ENCODE measurements around the gene KRT13. TPM values are rescaled to one million over a fixed set of nuclear protein-coding genes. Genes with fewer than 3 reads are reported as not detected.
A peak's percentile ranks its signal among the peaks of the same experiment; 100 is the strongest.

KRT13 gene
- total RNA-seq (81.7 TPM), polyA plus RNA-seq (75.9 TPM)
- long read RNA-seq, donor 1, partial matches to known transcripts, result 0 of 1 reads
- long read RNA-seq, donor 1, other reads (novel, unspliced or antisense), result 0 of 1 reads
- long read RNA-seq, donor 2, result 0 reads
- long read RNA-seq, donor 3, transcript KRT13-201 (8 exons, 1,699 nt), result major isoform, 7 of 13 reads
- long read RNA-seq, donor 3, partial matches to known transcripts, result 5 of 13 reads
- long read RNA-seq, donor 3, other reads (novel, unspliced or antisense), result 0 of 13 reads
- long read RNA-seq, donor 4, partial matches to known transcripts, result 0 of 6 reads
- long read RNA-seq, donor 4, other reads (novel, unspliced or antisense), result 0 of 6 reads
- long read RNA-seq, donor 5, transcript KRT13-201 (8 exons, 1,699 nt), result major isoform, 21 of 32 reads
- long read RNA-seq, donor 5, partial matches to known transcripts, result 6 of 32 reads
- long read RNA-seq, donor 5, other reads (novel, unspliced or antisense), result 0 of 32 reads
- long read RNA-seq, donor 6, transcript KRT13-201 (8 exons, 1,699 nt), result major isoform, 7 of 11 reads
- long read RNA-seq, donor 6, partial matches to known transcripts, result 0 of 11 reads
- long read RNA-seq, donor 6, other reads (novel, unspliced or antisense), result 0 of 11 reads
- long read RNA-seq, donor 7, transcript KRT13-201 (8 exons, 1,699 nt), result major isoform, 5 of 6 reads
- long read RNA-seq, donor 7, partial matches to known transcripts, result 0 of 6 reads
- long read RNA-seq, donor 7, other reads (novel, unspliced or antisense), result 0 of 6 reads
- long read RNA-seq, donor 8, partial matches to known transcripts, result 0 of 4 reads
- long read RNA-seq, donor 8, other reads (novel, unspliced or antisense), result 0 of 4 reads
- long read RNA-seq, donor 9, partial matches to known transcripts, result 0 of 2 reads
- long read RNA-seq, donor 9, other reads (novel, unspliced or antisense), result 0 of 2 reads
- long read RNA-seq, donor 10, transcript KRT13-201 (8 exons, 1,699 nt), result major isoform, 6 of 6 reads
- long read RNA-seq, donor 10, partial matches to known transcripts, result 0 of 6 reads
- long read RNA-seq, donor 10, other reads (novel, unspliced or antisense), result 0 of 6 reads

GRCh38 chr17:41505007-41505808, at the start of gene KRT13:
KRT13 (minus strand) TSS chr17:41505612; CDS start chr17:41505550, 62 bp downstream.
- Histone ChIP-seq H3K4me1 (ENCODE audit: control insufficient read depth in 2 of 2, insufficient read depth in 2 of 2, low read length in 2 of 2) (peaks cover 0 to 11% of the 10 kb centered on the region in 2 donors), H3K27ac (ENCODE audit: low read depth in 1 of 2, low read length in 1 of 2) (peak within 1 kb of the TSS in 1 of 2 donors; percentile 30), H3K9me3 (ENCODE audit: control insufficient read depth in 2 of 2, insufficient read depth in 1 of 2, low read length in 1 of 2) (no peaks in the 10 kb centered on the region), H3K36me3 (ENCODE audit: control insufficient read depth in 2 of 2, insufficient read depth in 2 of 2, low read length in 1 of 2) (no peaks in the 10 kb centered on the region), H3K4me3 (ENCODE audit: low read length in 2 of 2) (no peak within 1 kb of the TSS), H3K27me3 (ENCODE audit: control insufficient read depth in 2 of 2, insufficient read depth in 1 of 2, low read length in 1 of 2) (no peaks in the 10 kb centered on the region)
- 92% methylated on average over 17 of the region's 17 CpGs for WGBS
- DNase-seq (ENCODE audit: low read depth in 6 of 9, low spot score in 9 of 9), result no peak

GRCh38 chr17:41553987-41554680, 48.7 kb upstream of the KRT13 start:
- DNase-seq (ENCODE audit: low read depth in 6 of 9, low spot score in 9 of 9), result no peak
- WGBS, result 86% methylated on average over 8 of the region's 8 CpGs
- no peak overlapping the region for H3K4me3 ChIP-seq (ENCODE audit: low read length in 2 of 2)
- no peak overlapping the region for H3K27ac ChIP-seq (ENCODE audit: low read depth in 1 of 2, low read length in 1 of 2)
- peaks cover 0 to 8% of the 10 kb centered on the region in 2 donors for H3K4me1 ChIP-seq (ENCODE audit: control insufficient read depth in 2 of 2, insufficient read depth in 2 of 2, low read length in 2 of 2)
- H3K27me3 ChIP-seq (ENCODE audit: control insufficient read depth in 2 of 2, insufficient read depth in 1 of 2, low read length in 1 of 2), result peaks cover 0 to 4% of the 10 kb centered on the region in 2 donors
- peaks cover 0 to 2% of the 10 kb centered on the region in 2 donors for H3K9me3 ChIP-seq (ENCODE audit: control insufficient read depth in 2 of 2, insufficient read depth in 1 of 2, low read length in 1 of 2)
- no peaks in the 10 kb centered on the region for H3K36me3 ChIP-seq (ENCODE audit: control insufficient read depth in 2 of 2, insufficient read depth in 2 of 2, low read length in 1 of 2)

GRCh38 chr17:41553176-41553575, 47.8 kb upstream of the KRT13 start:
- no peak overlapping the region for H3K4me3 ChIP-seq (ENCODE audit: low read length in 2 of 2)
- H3K36me3 ChIP-seq (ENCODE audit: control insufficient read depth in 2 of 2, insufficient read depth in 2 of 2, low read length in 1 of 2), result no peaks in the 10 kb centered on the region
- peaks cover 0 to 14% of the 10 kb centered on the region in 2 donors for H3K27me3 ChIP-seq (ENCODE audit: control insufficient read depth in 2 of 2, insufficient read depth in 1 of 2, low read length in 1 of 2)
- DNase-seq (ENCODE audit: low read depth in 6 of 9, low spot score in 9 of 9), result no peak
- H3K9me3 ChIP-seq (ENCODE audit: control insufficient read depth in 2 of 2, insufficient read depth in 1 of 2, low read length in 1 of 2), result peaks cover 0 to 3% of the 10 kb centered on the region in 2 donors
- H3K4me1 ChIP-seq (ENCODE audit: control insufficient read depth in 2 of 2, insufficient read depth in 2 of 2, low read length in 2 of 2), result peaks cover 0 to 18% of the 10 kb centered on the region in 2 donors
- H3K27ac ChIP-seq (ENCODE audit: low read depth in 1 of 2, low read length in 1 of 2), result no peak overlapping the region
- WGBS, result 90% methylated on average over 4 of the region's 4 CpGs

- Histone ChIP-seq H3K27ac (ENCODE audit: low read depth in 1 of 2, low read length in 1 of 2) (no peak overlapping the region), H3K27me3 (ENCODE audit: control insufficient read depth in 2 of 2, insufficient read depth in 1 of 2, low read length in 1 of 2) (peaks cover 0 to 19% of the 10 kb centered on the region in 2 donors), H3K36me3 (ENCODE audit: control insufficient read depth in 2 of 2, insufficient read depth in 2 of 2, low read length in 1 of 2) (no peaks in the 10 kb centered on the region), H3K4me1 (ENCODE audit: control insufficient read depth in 2 of 2, insufficient read depth in 2 of 2, low read length in 2 of 2) (peaks cover 0 to 20% of the 10 kb centered on the region in 2 donors), H3K4me3 (ENCODE audit: low read length in 2 of 2) (no peak overlapping the region), H3K9me3 (ENCODE audit: control insufficient read depth in 2 of 2, insufficient read depth in 1 of 2, low read length in 1 of 2) (peaks cover 0 to 3% of the 10 kb centered on the region in 2 donors)
- DNase-seq (ENCODE audit: low read depth in 6 of 9, low spot score in 9 of 9), result no peak
- WGBS, result 91% methylated on average over 5 of the region's 5 CpGs
Observed at GRCh38 chr17:41552455-41552854, 47.0 kb upstream of the KRT13 start.

GRCh38 chr17:41551365-41551764, 46.0 kb upstream of the KRT13 start:
- no peaks in the 10 kb centered on the region for H3K36me3 ChIP-seq (ENCODE audit: control insufficient read depth in 2 of 2, insufficient read depth in 2 of 2, low read length in 1 of 2)
- DNase-seq (ENCODE audit: low read depth in 6 of 9, low spot score in 9 of 9), result no peak
- peaks cover 0 to 21% of the 10 kb centered on the region in 2 donors for H3K4me1 ChIP-seq (ENCODE audit: control insufficient read depth in 2 of 2, insufficient read depth in 2 of 2, low read length in 2 of 2)
- peaks cover 0 to 3% of the 10 kb centered on the region in 2 donors for H3K9me3 ChIP-seq (ENCODE audit: control insufficient read depth in 2 of 2, insufficient read depth in 1 of 2, low read length in 1 of 2)
- H3K27me3 ChIP-seq (ENCODE audit: control insufficient read depth in 2 of 2, insufficient read depth in 1 of 2, low read length in 1 of 2), result peaks cover 0 to 19% of the 10 kb centered on the region in 2 donors
- H3K27ac ChIP-seq (ENCODE audit: low read depth in 1 of 2, low read length in 1 of 2), result no peak overlapping the region
- 82% methylated on average over 5 of the region's 5 CpGs for WGBS
- H3K4me3 ChIP-seq (ENCODE audit: low read length in 2 of 2), result no peak overlapping the region

GRCh38 chr17:41549596-41550039, 44.2 kb upstream of the KRT13 start:
- Histone ChIP-seq H3K27me3 (ENCODE audit: control insufficient read depth in 2 of 2, insufficient read depth in 1 of 2, low read length in 1 of 2) (peaks cover 0 to 19% of the 10 kb centered on the region in 2 donors), H3K9me3 (ENCODE audit: control insufficient read depth in 2 of 2, insufficient read depth in 1 of 2, low read length in 1 of 2) (peaks cover 0 to 3% of the 10 kb centered on the region in 2 donors), H3K4me1 (ENCODE audit: control insufficient read depth in 2 of 2, insufficient read depth in 2 of 2, low read length in 2 of 2) (peaks cover 0 to 21% of the 10 kb centered on the region in 2 donors), H3K4me3 (ENCODE audit: low read length in 2 of 2) (no peak overlapping the region), H3K27ac (ENCODE audit: low read depth in 1 of 2, low read length in 1 of 2) (no peak overlapping the region), H3K36me3 (ENCODE audit: control insufficient read depth in 2 of 2, insufficient read depth in 2 of 2, low read length in 1 of 2) (no peaks in the 10 kb centered on the region)
- 86% methylated on average over 8 of the region's 8 CpGs for WGBS
- no peak for DNase-seq (ENCODE audit: low read depth in 6 of 9, low spot score in 9 of 9)

- Histone ChIP-seq H3K36me3 (ENCODE audit: control insufficient read depth in 2 of 2, insufficient read depth in 2 of 2, low read length in 1 of 2) (no peaks in the 10 kb centered on the region), H3K27me3 (ENCODE audit: control insufficient read depth in 2 of 2, insufficient read depth in 1 of 2, low read length in 1 of 2) (peaks cover 0 to 19% of the 10 kb centered on the region in 2 donors), H3K4me1 (ENCODE audit: control insufficient read depth in 2 of 2, insufficient read depth in 2 of 2, low read length in 2 of 2) (peaks cover 0 to 21% of the 10 kb centered on the region in 2 donors), H3K9me3 (ENCODE audit: control insufficient read depth in 2 of 2, insufficient read depth in 1 of 2, low read length in 1 of 2) (peaks cover 0 to 3% of the 10 kb centered on the region in 2 donors), H3K4me3 (ENCODE audit: low read length in 2 of 2) (no peak overlapping the region), H3K27ac (ENCODE audit: low read depth in 1 of 2, low read length in 1 of 2) (peak overlapping the region in 1 of 2 donors; percentile 43)
- DNase-seq (ENCODE audit: low read depth in 6 of 9, low spot score in 9 of 9), result peak; percentile 32 to 84 (median 55)
- WGBS, result 3% methylated on average over 25 of the region's 25 CpGs
Observed at GRCh38 chr17:41548844-41549595, 43.6 kb upstream of the KRT13 start.

Measured in thymus (tissue), 14 donors.